GM12878 (cell line): ENCODE measurements around the gene C11orf16. TPM values are rescaled to one million over a fixed set of nuclear protein-coding genes. Genes with fewer than 3 reads are reported as not detected.

ENCODE experiments used
- ATAC-seq: fragments of 200-7000 bp; cut with Tn5 transposase; 3 replicates; pipeline ENCODE4 v1.9.1; 2020; ENCODE audit warnings: mild to moderate bottlenecking, moderate library complexity
- BruUV-seq: library from RNA; stranded (reverse); fragments of 400-500 nt; replicated peaks from 2 replicates; lab custom pipeline; 2021; lab: Mats Ljungman, UMichigan
- CTCF ChIA-PET: fragments of 300-600 bp; sonication (Branson Sonifier 250); formaldehyde crosslinking; extraction: SDS; loops from one replicate; lab custom pipeline; 2021; ENCODE audit warnings: inconsistent platforms; lab: Yijun Ruan, JAX
- POLR2A ChIA-PET: fragments of 350-600 bp; formaldehyde crosslinking; extraction: SDS; loops from one replicate; lab custom pipeline; 2021; ENCODE audit warnings: inconsistent platforms; lab: Charles Lee
- RAD21 ChIA-PET: fragments of 300-600 bp; sonication (Branson Sonifier 250); formaldehyde crosslinking; loops from one replicate; lab custom pipeline; 2023; ENCODE audit warnings: antibody characterized with exemption; ENCODE audit not compliant: unreplicated experiment; lab: Charles Lee
- SMC1A ChIA-PET: fragments of 300-600 bp; sonication (Branson Sonifier 250); formaldehyde crosslinking; loops from one replicate; lab custom pipeline; 2023; ENCODE audit not compliant: unreplicated experiment, uncharacterized antibody; lab: Charles Lee
- DNase-seq: peaks from one replicate; pipeline ENCODE4 v3.0.0-alpha.2; 2011; ENCODE audit warnings: low read depth, low spot score
- FAIRE-seq: peaks from 3 replicates; lab custom pipeline; 2011; peaks lifted over from hg19 to GRCh38; lab: Jason Lieb, UNC
- H2AFZ ChIP-seq: 2 replicates; pipeline ENCODE4 v1.6.0; 2011; ENCODE audit warnings: low read depth, low read length, control low read depth; ENCODE audit not compliant: control insufficient read depth
- H3K27ac ChIP-seq: 2 replicates; pipeline ENCODE4 v1.5.1; 2011; ENCODE audit warnings: control low read depth; ENCODE audit not compliant: control insufficient read depth, insufficient read depth
- H3K27me3 ChIP-seq, 2 experiments: replicated peaks in 1 of 2; 2 replicates each; pipeline versions ENCODE4 v1.6.0 to v1.6.1; 2011; ENCODE audit warnings: low read length in 1 of 2; ENCODE audit not compliant: control insufficient read depth in 2 of 2, insufficient read depth in 2 of 2
- H3K36me3 ChIP-seq, 2 experiments: 2 replicates each; pipeline ENCODE4 v1.5.1; 2011; ENCODE audit warnings: low read length in 1 of 2; ENCODE audit not compliant: control insufficient read depth in 2 of 2, insufficient read depth in 2 of 2
- H3K4me1 ChIP-seq: 2 replicates; pipeline ENCODE4 v1.6.1; 2011; ENCODE audit warnings: mild to moderate bottlenecking, low read length, moderate library complexity, mixed read lengths; ENCODE audit not compliant: control insufficient read depth, insufficient read depth
- H3K4me2 ChIP-seq: 2 replicates; pipeline ENCODE4 v1.6.0; 2011; ENCODE audit warnings: control low read depth; ENCODE audit not compliant: control insufficient read depth, insufficient read depth
- H3K4me3 ChIP-seq: fragments of 200-600 bp; sonication (generic); 2 replicates; pipeline ENCODE4 v1.5.1; 2016
- H3K79me2 ChIP-seq: 2 replicates; pipeline ENCODE4 v1.6.0; 2011; ENCODE audit warnings: low read length; ENCODE audit not compliant: control insufficient read depth, insufficient read depth
- H3K9ac ChIP-seq: 2 replicates; pipeline ENCODE4 v1.8.0; 2011; ENCODE audit warnings: low read length, control low read depth, mixed read lengths; ENCODE audit not compliant: control insufficient read depth, insufficient read depth
- H3K9me3 ChIP-seq: replicated peaks from 3 replicates; pipeline ENCODE4 v1.5.1; 2011; ENCODE audit warnings: mild to moderate bottlenecking, low read length; ENCODE audit not compliant: control insufficient read depth, insufficient read depth
- H4K20me1 ChIP-seq: 2 replicates; pipeline ENCODE4 v1.6.0; 2011; ENCODE audit not compliant: control insufficient read depth, insufficient read depth
- BMI1 ChIP-seq: fragments of 450-650 bp; IDR thresholded peaks from 2 replicates; pipeline ENCODE4 v1.6.1; 2016; ENCODE audit warnings: mild to moderate bottlenecking, moderate library complexity, borderline replicate concordance
- CBX3 ChIP-seq: fragments of 200-600 bp; sonication (generic); IDR thresholded peaks from 2 replicates; pipeline ENCODE4 v1.6.1; 2016; ENCODE audit warnings: low read depth, borderline replicate concordance
- ETV6 ChIP-seq, 2 experiments: fragments of 450-650 bp in 1 of 2; IDR thresholded peaks in 1 of 2; conservative IDR thresholded peaks in 1 of 2; 2 replicates each; pipeline ENCODE4 v1.6.1; 2014; ENCODE audit warnings: antibody characterized with exemption in 1 of 2, borderline replicate concordance in 1 of 2, low read depth in 1 of 2, mild to moderate bottlenecking in 1 of 2, moderate library complexity in 1 of 2
- JUNB ChIP-seq: IDR thresholded peaks from 2 replicates; pipeline ENCODE4 v1.6.1; 2016; ENCODE audit warnings: antibody characterized with exemption, mild to moderate bottlenecking
- MEF2B ChIP-seq: fragments of 450-650 bp; IDR thresholded peaks from 2 replicates; pipeline ENCODE4 v1.6.1; 2018; ENCODE audit warnings: mild to moderate bottlenecking, moderate library complexity; ENCODE audit not compliant: partially characterized antibody, poor library complexity, severe bottlenecking
- MTA3 ChIP-seq: IDR thresholded peaks from 2 replicates; pipeline ENCODE4 v1.6.1; 2012; ENCODE audit warnings: low read length, inconsistent platforms, borderline replicate concordance
- MYC ChIP-seq: IDR thresholded peaks from 2 replicates; pipeline ENCODE4 v1.6.1; 2011; ENCODE audit warnings: mild to moderate bottlenecking, low read length, moderate library complexity, inconsistent platforms; ENCODE audit not compliant: insufficient read depth, insufficient replicate concordance, insufficient read length, severe bottlenecking
- PKNOX1 ChIP-seq: fragments of 450-650 bp; IDR thresholded peaks from 2 replicates; pipeline ENCODE4 v1.6.1; 2016; ENCODE audit warnings: mild to moderate bottlenecking
- POU2F2 ChIP-seq: IDR thresholded peaks from 3 replicates; pipeline ENCODE4 v1.6.1; 2011; ENCODE audit warnings: low read depth, mild to moderate bottlenecking, low read length, borderline replicate concordance
- RB1 ChIP-seq: fragments of 450-650 bp; formaldehyde crosslinking; IDR thresholded peaks from 2 replicates; pipeline ENCODE4 v1.6.1; 2017; ENCODE audit warnings: mild to moderate bottlenecking, borderline replicate concordance
- RELB ChIP-seq: fragments of 450-650 bp; IDR thresholded peaks from 2 replicates; pipeline ENCODE4 v1.6.1; 2017; ENCODE audit warnings: low read depth, mild to moderate bottlenecking, moderate library complexity
- RUNX3 ChIP-seq: IDR thresholded peaks from 2 replicates; pipeline ENCODE4 v1.6.1; 2012; ENCODE audit warnings: low read length, inconsistent platforms
- SMC3 ChIP-seq: IDR thresholded peaks from 2 replicates; pipeline ENCODE4 v1.6.1; 2011; ENCODE audit warnings: low read length, improper control_type of control experiment, borderline replicate concordance
- SPI1 ChIP-seq: IDR thresholded peaks from 2 replicates; pipeline ENCODE4 v1.6.1; 2011; ENCODE audit warnings: low read depth, mild to moderate bottlenecking, low read length, moderate library complexity, borderline replicate concordance; ENCODE audit not compliant: insufficient read depth
- SREBF2 ChIP-seq: IDR thresholded peaks from 2 replicates; pipeline ENCODE4 v1.6.1; 2012; ENCODE audit warnings: mild to moderate bottlenecking, low read length
- STAT1 ChIP-seq: fragments of 450-650 bp; conservative IDR thresholded peaks from 2 replicates; pipeline ENCODE4 v1.6.1; 2014; ENCODE audit warnings: antibody characterized with exemption, mild to moderate bottlenecking
- ZBED1 ChIP-seq: IDR thresholded peaks from 2 replicates; pipeline ENCODE4 v1.6.1; 2016; ENCODE audit warnings: borderline replicate concordance
- ZNF207 ChIP-seq: fragments of 450-650 bp; IDR thresholded peaks from 2 replicates; pipeline ENCODE4 v1.6.1; 2014; ENCODE audit warnings: antibody characterized with exemption, mild to moderate bottlenecking, borderline replicate concordance
- WGBS: methylation state at CpG from one replicate; pipeline ENCODE4 v1.1.6; 2016; ENCODE audit warnings: low lambda C conversion rate; ENCODE audit not compliant: insufficient replicate concordance, insufficient coverage; ENCODE audit errors: missing lambda C conversion rate; 5-methylcytosine and 5-hydroxymethylcytosine counted together
- in situ Hi-C: fragments of 300-500 bp; cut with MboI; formaldehyde crosslinking; loops from 9 replicates; pipeline ENCODE4 v1.14.3; 2018; ENCODE audit warnings: mixed read lengths
- intact Hi-C: fragments of 100-400 bp; cut with micrococcal nuclease; formaldehyde crosslinking; loops from one replicate; pipeline ENCODE4 v1.14.2; 2022; ENCODE audit not compliant: unreplicated experiment
- polyA plus RNA-seq, 11 experiments: library from polyadenylated mRNA; depleted of rRNA in 4 of 11; unstranded in 6 of 11; stranded (reverse) in 5 of 11; fragments of >200 nt; fragmentation: Nextera tagmentation in 4 of 11; fragmentation: Illumina TruSeq in 1 of 11; extraction: Ambion mirVana in 4 of 11; extraction: Trizol in 1 of 11; gene quantifications; 1 replicate in 1 of 11; 2 replicates in 10 of 11; pipeline versions ENCODE4 v1.2.1 to v1.2.3, GENCODE V29; 2011 to 2016; ENCODE audit warnings: inconsistent platforms in 2 of 11, missing spikeins in 2 of 11, low read depth in 1 of 11
- total RNA-seq, 4 experiments: library from RNA; depleted of rRNA in 3 of 4; stranded (reverse); fragments of >200 nt in 3 of 4; fragmentation: Illumina TruSeq in 1 of 4; extraction: Trizol in 1 of 4; gene quantifications; 2 replicates each; pipeline versions ENCODE4 v1.2.1 to v1.2.3, GENCODE V29; 2013 to 2021

The C11orf16 gene
- total and polyA plus RNA-seq, 10 of the 15 experiments (the other 5 are each of a cell fraction or from before 2014, with no cell fraction given): 0.05 to 0.39 (median 0.32) TPM; not detected in 7

- POLR2A ChIA-PET: no interaction called here
- H2AFZ ChIP-seq: no peak overlapping the region
- WGBS: 64% methylated on average over 8 of the region's 8 CpGs
Measured at GRCh38 chr11:8941341-8942103, 8.8 kb upstream of the C11orf16 start.

More at GRCh38 chr11:8941341-8942103, 8.8 kb upstream of the C11orf16 start:
- no peak overlapping the region for H3K9ac ChIP-seq
- SMC1A ChIA-PET: interaction anchor here (1.0 to 2.0 kb wide), 4 partner anchors 22 to 215 kb away, joined by 3 to 6 read pairs (median 4); no protein-coding TSS in a partner anchor
- intact Hi-C loops: no loop called here
- DNase-seq (no peak), FAIRE-seq (no peak)
- H3K27ac ChIP-seq: no peak overlapping the region
- H3K27me3 ChIP-seq: no peaks in the 10 kb centered on the region
- no peaks in the 10 kb centered on the region for H3K9me3 ChIP-seq
- no peaks in the 10 kb centered on the region for H3K4me1 ChIP-seq
- CTCF ChIA-PET: interaction anchor here (0.6 to 3.6 kb wide), 6 partner anchors 12 to 126 kb away, joined by 3 to 12 read pairs (median 4); no protein-coding TSS in a partner anchor
- H3K36me3 ChIP-seq: no peaks in the 10 kb centered on the region
- TF ChIP-seq SREBF2 (no peak), SPI1 (no peak), CBX3 (no peak), ETV6 (conservative IDR thresholded peaks at IDR 0.05 in 1 of 2, IDR thresholded peaks at IDR 0.05 in 1 of 2; ENCODE audit: borderline replicate concordance in 1 of 2, low read depth in 1 of 2) (no peak), RELB (no peak), PKNOX1 (no peak), ZNF207 (no peak), MTA3 (no peak), MYC (no peak), BMI1 (no peak), RB1 (no peak), MEF2B (no peak), ZBED1 (no peak), STAT1 (no peak), POU2F2 (no peak), RUNX3 (no peak), JUNB (no peak), SMC3 (no peak)
- TF ChIP-seq, all 136 proteins: peak for 0
- ATAC-seq: no peak
- no TSS peak for BruUV-seq
- H3K4me2 ChIP-seq: no peak overlapping the region
- RAD21 ChIA-PET: no interaction called here
- no peak overlapping the region for H3K4me3 ChIP-seq
- in situ Hi-C loops: no loop called here
- no peaks in the 10 kb centered on the region for H3K79me2 ChIP-seq
- no peaks in the 10 kb centered on the region for H4K20me1 ChIP-seq
